SIG-M5 (cell line): ENCODE results near the gene CIROP.
A peak's percentile ranks its signal among the peaks of the same experiment; 100 is the strongest.
"Not testable (repeated sequence)": the region's sequence is repeated elsewhere in the genome, so short reads cannot be mapped to it uniquely, and the experiment has no call there.

Experiments used
- DNase-seq: peaks from one replicate; lab custom pipeline; 2025; lab: John Stamatoyannopoulos, UW

The CIROP gene

GRCh38 chr14:23114669-23115038 is 9.9 kb upstream of the CIROP start:
- DNase-seq = no peak

- DNase-seq = no peak
Measured at GRCh38 chr14:23114120-23114458, 9.3 kb upstream of the CIROP start.

GRCh38 chr14:23113431-23114119 is 8.8 kb upstream of the CIROP start:
- DNase-seq = peak; percentile 47

- DNase-seq = peak; percentile 57
Measured at GRCh38 chr14:23112359-23113178, 7.8 kb upstream of the CIROP start.

- no peak for DNase-seq
Measured at GRCh38 chr14:23110579-23111365, 6.0 kb upstream of the CIROP start.

- no peak for DNase-seq
Measured at GRCh38 chr14:23109769-23110168, 5.0 kb upstream of the CIROP start.

- DNase-seq = not testable (repeated sequence)
Measured at GRCh38 chr14:23108169-23108568, 3.4 kb upstream of the CIROP start.

- DNase-seq = not testable (repeated sequence)
Measured at GRCh38 chr14:23107620-23108019, 2.8 kb upstream of the CIROP start.

- no peak for DNase-seq
Measured at GRCh38 chr14:23106747-23107045, 1.9 kb upstream of the CIROP start.

GRCh38 chr14:23105348-23105824 is 597 bp upstream of the CIROP start:
- no peak for DNase-seq

GRCh38 chr14:23104070-23104590 is 659 bp downstream of the CIROP start:
- DNase-seq = no peak

GRCh38 chr14:23103581-23103980 is 1.2 kb downstream of the CIROP start:
- DNase-seq = no peak

GRCh38 chr14:23102801-23103200 is 2.0 kb downstream of the CIROP start:
- no peak for DNase-seq

- no peak for DNase-seq
Measured at GRCh38 chr14:23101986-23102625, 2.7 kb downstream of the CIROP start.

GRCh38 chr14:23101213-23101970 is 3.4 kb downstream of the CIROP start:
- DNase-seq = no peak

- no peak for DNase-seq
Measured at GRCh38 chr14:23099212-23099861, 5.5 kb downstream of the CIROP start.

- no peak for DNase-seq
Measured at GRCh38 chr14:23097786-23098185, 7.0 kb downstream of the CIROP start.

GRCh38 chr14:23095196-23096108 is 9.3 kb downstream of the CIROP start, which contains the start of gene C14orf119:
C14orf119 (plus strand) TSS chr14:23095505; CDS start chr14:23097659, 2,154 bp downstream.
- DNase-seq = no peak

GRCh38 chr14:23094666-23095195 is 10.1 kb downstream of the CIROP start, which contains the start of gene ACIN1:
ACIN1 (minus strand) TSS chr14:23095136; CDS start chr14:23095112, 24 bp downstream.
- DNase-seq = no peak
